GM12878 (cell line): ENCODE measurements around the gene ZNF385D. TPM values are rescaled to one million over a fixed set of nuclear protein-coding genes. Genes with fewer than 3 reads are reported as not detected.

Experiments
- ATAC-seq: fragments of 200-7000 bp; cut with Tn5 transposase; 3 replicates; pipeline ENCODE4 v1.9.1; 2020; ENCODE audit warnings: mild to moderate bottlenecking, moderate library complexity
- BruUV-seq: library from RNA; stranded (reverse); fragments of 400-500 nt; replicated peaks from 2 replicates; lab custom pipeline; 2021; lab: Mats Ljungman, UMichigan
- CTCF ChIA-PET: fragments of 300-600 bp; sonication (Branson Sonifier 250); formaldehyde crosslinking; extraction: SDS; loops from one replicate; lab custom pipeline; 2021; ENCODE audit warnings: inconsistent platforms; lab: Yijun Ruan, JAX
- POLR2A ChIA-PET: fragments of 350-600 bp; formaldehyde crosslinking; extraction: SDS; loops from one replicate; lab custom pipeline; 2021; ENCODE audit warnings: inconsistent platforms; lab: Charles Lee
- RAD21 ChIA-PET: fragments of 300-600 bp; sonication (Branson Sonifier 250); formaldehyde crosslinking; loops from one replicate; lab custom pipeline; 2023; ENCODE audit warnings: antibody characterized with exemption; ENCODE audit not compliant: unreplicated experiment; lab: Charles Lee
- SMC1A ChIA-PET: fragments of 300-600 bp; sonication (Branson Sonifier 250); formaldehyde crosslinking; loops from one replicate; lab custom pipeline; 2023; ENCODE audit not compliant: unreplicated experiment, uncharacterized antibody; lab: Charles Lee
- DNase-seq: peaks from one replicate; pipeline ENCODE4 v3.0.0-alpha.2; 2011; ENCODE audit warnings: low read depth, low spot score
- FAIRE-seq: peaks from 3 replicates; lab custom pipeline; 2011; peaks lifted over from hg19 to GRCh38; lab: Jason Lieb, UNC
- H2AFZ ChIP-seq: 2 replicates; pipeline ENCODE4 v1.6.0; 2011; ENCODE audit warnings: low read depth, low read length, control low read depth; ENCODE audit not compliant: control insufficient read depth
- H3K27ac ChIP-seq: 2 replicates; pipeline ENCODE4 v1.5.1; 2011; ENCODE audit warnings: control low read depth; ENCODE audit not compliant: control insufficient read depth, insufficient read depth
- H3K27me3 ChIP-seq, 2 experiments: replicated peaks in 1 of 2; 2 replicates each; pipeline versions ENCODE4 v1.6.0 to v1.6.1; 2011; ENCODE audit warnings: low read length in 1 of 2; ENCODE audit not compliant: control insufficient read depth in 2 of 2, insufficient read depth in 2 of 2
- H3K36me3 ChIP-seq, 2 experiments: 2 replicates each; pipeline ENCODE4 v1.5.1; 2011; ENCODE audit warnings: low read length in 1 of 2; ENCODE audit not compliant: control insufficient read depth in 2 of 2, insufficient read depth in 2 of 2
- H3K4me1 ChIP-seq: 2 replicates; pipeline ENCODE4 v1.6.1; 2011; ENCODE audit warnings: mild to moderate bottlenecking, low read length, moderate library complexity, mixed read lengths; ENCODE audit not compliant: control insufficient read depth, insufficient read depth
- H3K4me2 ChIP-seq: 2 replicates; pipeline ENCODE4 v1.6.0; 2011; ENCODE audit warnings: control low read depth; ENCODE audit not compliant: control insufficient read depth, insufficient read depth
- H3K4me3 ChIP-seq: fragments of 200-600 bp; sonication (generic); 2 replicates; pipeline ENCODE4 v1.5.1; 2016
- H3K79me2 ChIP-seq: 2 replicates; pipeline ENCODE4 v1.6.0; 2011; ENCODE audit warnings: low read length; ENCODE audit not compliant: control insufficient read depth, insufficient read depth
- H3K9ac ChIP-seq: 2 replicates; pipeline ENCODE4 v1.8.0; 2011; ENCODE audit warnings: low read length, control low read depth, mixed read lengths; ENCODE audit not compliant: control insufficient read depth, insufficient read depth
- H3K9me3 ChIP-seq: replicated peaks from 3 replicates; pipeline ENCODE4 v1.5.1; 2011; ENCODE audit warnings: mild to moderate bottlenecking, low read length; ENCODE audit not compliant: control insufficient read depth, insufficient read depth
- H4K20me1 ChIP-seq: 2 replicates; pipeline ENCODE4 v1.6.0; 2011; ENCODE audit not compliant: control insufficient read depth, insufficient read depth
- CBX3 ChIP-seq: fragments of 200-600 bp; sonication (generic); IDR thresholded peaks from 2 replicates; pipeline ENCODE4 v1.6.1; 2016; ENCODE audit warnings: low read depth, borderline replicate concordance
- CREM ChIP-seq: IDR thresholded peaks from 2 replicates; pipeline ENCODE4 v1.6.1; 2014; ENCODE audit warnings: antibody characterized with exemption, low read depth
- E2F8 ChIP-seq: fragments of 450-650 bp; IDR thresholded peaks from 2 replicates; pipeline ENCODE4 v1.6.1; 2018; ENCODE audit warnings: mild to moderate bottlenecking, low read depth, moderate library complexity; ENCODE audit not compliant: partially characterized antibody
- HDAC6 ChIP-seq: fragments of 200-600 bp; sonication (generic); IDR thresholded peaks from one replicate; pipeline ENCODE4 v1.8.0; 2017; ENCODE audit warnings: antibody characterized with exemption; ENCODE audit not compliant: unreplicated experiment
- KDM1A ChIP-seq: fragments of 200-600 bp; sonication (generic); IDR thresholded peaks from 2 replicates; pipeline ENCODE4 v1.6.1; 2016; ENCODE audit warnings: borderline replicate concordance
- MTA2 ChIP-seq: fragments of 450-650 bp; IDR thresholded peaks from 2 replicates; pipeline ENCODE4 v1.6.1; 2016; ENCODE audit warnings: low read depth, mild to moderate bottlenecking, moderate library complexity
- RBBP5 ChIP-seq: fragments of 200-600 bp; sonication (generic); conservative IDR thresholded peaks from 2 replicates; pipeline ENCODE4 v1.6.1; 2016
- SMARCA5 ChIP-seq: fragments of 450-650 bp; IDR thresholded peaks from 2 replicates; pipeline ENCODE4 v1.6.1; 2017; ENCODE audit warnings: mild to moderate bottlenecking
- SREBF1 ChIP-seq: IDR thresholded peaks from 2 replicates; pipeline ENCODE4 v1.6.1; 2012; ENCODE audit warnings: mild to moderate bottlenecking, low read length
- STAT3 ChIP-seq: IDR thresholded peaks from 2 replicates; pipeline ENCODE4 v1.6.1; 2011; ENCODE audit warnings: low read depth, low read length, improper control_type of control experiment
- SUPT20H ChIP-seq: IDR thresholded peaks from 2 replicates; pipeline ENCODE4 v1.6.1; 2011; ENCODE audit warnings: low read depth, mild to moderate bottlenecking, low read length, moderate library complexity, borderline replicate concordance; ENCODE audit not compliant: control insufficient read depth
- ZNF207 ChIP-seq: fragments of 450-650 bp; IDR thresholded peaks from 2 replicates; pipeline ENCODE4 v1.6.1; 2014; ENCODE audit warnings: antibody characterized with exemption, mild to moderate bottlenecking, borderline replicate concordance
- ZNF622 ChIP-seq: fragments of 450-650 bp; IDR thresholded peaks from 2 replicates; pipeline ENCODE4 v1.6.1; 2017; ENCODE audit warnings: mild to moderate bottlenecking, inconsistent platforms
- whole genome bisulfite sequencing: methylation state at CpG from one replicate; pipeline ENCODE4 v1.1.6; 2016; ENCODE audit warnings: low lambda C conversion rate; ENCODE audit not compliant: insufficient replicate concordance, insufficient coverage; ENCODE audit errors: missing lambda C conversion rate; 5-methylcytosine and 5-hydroxymethylcytosine counted together
- in situ Hi-C: fragments of 300-500 bp; cut with MboI; formaldehyde crosslinking; loops from 9 replicates; pipeline ENCODE4 v1.14.3; 2018; ENCODE audit warnings: mixed read lengths
- intact Hi-C: fragments of 100-400 bp; cut with micrococcal nuclease; formaldehyde crosslinking; loops from one replicate; pipeline ENCODE4 v1.14.2; 2022; ENCODE audit not compliant: unreplicated experiment
- polyA plus RNA-seq, 11 experiments: library from polyadenylated mRNA; depleted of rRNA in 4 of 11; unstranded in 6 of 11; stranded (reverse) in 5 of 11; fragments of >200 nt; fragmentation: Nextera tagmentation in 4 of 11; fragmentation: Illumina TruSeq in 1 of 11; extraction: Ambion mirVana in 4 of 11; extraction: Trizol in 1 of 11; gene quantifications; 1 replicate in 1 of 11; 2 replicates in 10 of 11; pipeline versions ENCODE4 v1.2.1 to v1.2.3, GENCODE V29; 2011 to 2016; ENCODE audit warnings: inconsistent platforms in 2 of 11, missing spikeins in 2 of 11, low read depth in 1 of 11
- total RNA-seq, 4 experiments: library from RNA; depleted of rRNA in 3 of 4; stranded (reverse); fragments of >200 nt in 3 of 4; fragmentation: Illumina TruSeq in 1 of 4; extraction: Trizol in 1 of 4; gene quantifications; 2 replicates each; pipeline versions ENCODE4 v1.2.1 to v1.2.3, GENCODE V29; 2013 to 2021
- TF ChIP-seq, protein P1 (sequence below): fragments of 450-650 bp; IDR thresholded peaks from 2 replicates; pipeline ENCODE4 v1.6.1; 2017; ENCODE audit warnings: mild to moderate bottlenecking

ZNF385D gene
- total and polyA plus RNA-seq, 10 of the 15 experiments (the other 5 are each of a cell fraction or from before 2014, with no cell fraction given), result 0.01 to 0.62 (median 0.18) TPM; not detected in 5

GRCh38 chr3:21426920-21427319 lies 324.1 kb downstream of the ZNF385D start (continued):
- TF ChIP-seq, protein P1, sequence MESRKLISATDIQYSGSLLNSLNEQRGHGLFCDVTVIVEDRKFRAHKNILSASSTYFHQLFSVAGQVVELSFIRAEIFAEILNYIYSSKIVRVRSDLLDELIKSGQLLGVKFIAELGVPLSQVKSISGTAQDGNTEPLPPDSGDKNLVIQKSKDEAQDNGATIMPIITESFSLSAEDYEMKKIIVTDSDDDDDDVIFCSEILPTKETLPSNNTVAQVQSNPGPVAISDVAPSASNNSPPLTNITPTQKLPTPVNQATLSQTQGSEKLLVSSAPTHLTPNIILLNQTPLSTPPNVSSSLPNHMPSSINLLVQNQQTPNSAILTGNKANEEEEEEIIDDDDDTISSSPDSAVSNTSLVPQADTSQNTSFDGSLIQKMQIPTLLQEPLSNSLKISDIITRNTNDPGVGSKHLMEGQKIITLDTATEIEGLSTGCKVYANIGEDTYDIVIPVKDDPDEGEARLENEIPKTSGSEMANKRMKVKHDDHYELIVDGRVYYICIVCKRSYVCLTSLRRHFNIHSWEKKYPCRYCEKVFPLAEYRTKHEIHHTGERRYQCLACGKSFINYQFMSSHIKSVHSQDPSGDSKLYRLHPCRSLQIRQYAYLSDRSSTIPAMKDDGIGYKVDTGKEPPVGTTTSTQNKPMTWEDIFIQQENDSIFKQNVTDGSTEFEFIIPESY, result no peak
- TF ChIP-seq KDM1A (no peak), ZNF622 (no peak), MTA2 (no peak), ZNF207 (no peak), SMARCA5 (no peak), SUPT20H (no peak), RBBP5 (no peak), SREBF1 (no peak)

- in situ Hi-C loops, result no loop called here
- Histone ChIP-seq H3K4me3 (no peak overlapping the region), H2AFZ (no peak overlapping the region), H4K20me1 (no peaks in the 10 kb centered on the region), H3K79me2 (no peaks in the 10 kb centered on the region), H3K27me3 (no peaks in the 10 kb centered on the region), H3K27ac (no peak overlapping the region)
- no peak for DNase-seq
- ChIA-PET CTCF (no interaction called here), RAD21 (interaction anchor here (0.6 kb wide), 1 partner anchor 9 kb away, joined by 3 read pairs; no protein-coding TSS in a partner anchor)
- 72% methylated on average over 2 of the region's 2 CpGs for WGBS
- intact Hi-C loops, result no loop called here
- FAIRE-seq, result no peak
- no TSS peak for BruUV-seq
- ATAC-seq, result no peak
- TF ChIP-seq ZNF622, result no peak
- TF ChIP-seq CREM, result no peak
- TF ChIP-seq HDAC6, result no peak
- no peak for TF ChIP-seq CBX3
- no peak for TF ChIP-seq E2F8
- no peak for TF ChIP-seq STAT3
- TF ChIP-seq, all 136 proteins: peak for 0
- no peak overlapping the region for H3K9ac ChIP-seq
- H3K4me1 ChIP-seq, result no peaks in the 10 kb centered on the region
- H3K9me3 ChIP-seq, result no peaks in the 10 kb centered on the region
- no peaks in the 10 kb centered on the region for H3K36me3 ChIP-seq
- ChIA-PET POLR2A (no interaction called here), SMC1A (no interaction called here)
- no peak overlapping the region for H3K4me2 ChIP-seq
Observed at GRCh38 chr3:21425715-21426114, 325.3 kb downstream of the ZNF385D start.
